ENCODE results near the gene STK32B.

GRCh38 chr4:5118091-5118786 lies 67.0 kb downstream of the STK32B start:
- TF ChIP-seq CTCF (conservative IDR thresholded peaks at IDR 0.05; ENCODE audit: low read depth, low read length) (no peak), EZH2 (IDR thresholded peaks at IDR 0.05; ENCODE audit: low read length, unreplicated experiment) (no peak), EZH2phosphoT487 (IDR thresholded peaks at IDR 0.05; ENCODE audit: borderline replicate concordance, low read length) (no peak)
